Ishikawa (cell line): ENCODE results near the gene ZNF530.

Experiments
- CEBPB ChIP-seq: IDR thresholded peaks from 2 replicates; pipeline ENCODE4 v1.6.1; 2012
- CREB1 ChIP-seq: IDR thresholded peaks from 2 replicates; pipeline ENCODE4 v1.6.1; 2012; ENCODE audit warnings: low read depth
- EGR1 ChIP-seq: IDR thresholded peaks from 2 replicates; pipeline ENCODE4 v1.6.1; 2012
- EP300 ChIP-seq: IDR thresholded peaks from 2 replicates; pipeline ENCODE4 v1.6.1; 2012; ENCODE audit warnings: borderline replicate concordance
- FOXM1 ChIP-seq: IDR thresholded peaks from 2 replicates; pipeline ENCODE4 v1.6.1; 2012; ENCODE audit warnings: low read depth, borderline replicate concordance
- MAX ChIP-seq: IDR thresholded peaks from 2 replicates; pipeline ENCODE4 v1.6.1; 2012
- NFIC ChIP-seq: IDR thresholded peaks from 2 replicates; pipeline ENCODE4 v1.6.1; 2012
- RAD21 ChIP-seq: IDR thresholded peaks from 2 replicates; pipeline ENCODE4 v1.6.1; 2012; ENCODE audit warnings: low read depth
- REST ChIP-seq: IDR thresholded peaks from 2 replicates; pipeline ENCODE4 v1.6.1; 2012; ENCODE audit warnings: low read depth, mild to moderate bottlenecking
- TAF1 ChIP-seq: IDR thresholded peaks from 2 replicates; pipeline ENCODE4 v1.6.1; 2012; ENCODE audit warnings: low read depth, mild to moderate bottlenecking
- TCF12 ChIP-seq: IDR thresholded peaks from 2 replicates; pipeline ENCODE4 v1.6.1; 2012; ENCODE audit warnings: low read depth
- TEAD4 ChIP-seq: IDR thresholded peaks from 2 replicates; pipeline ENCODE4 v1.6.1; 2012
- USF1 ChIP-seq: IDR thresholded peaks from 2 replicates; pipeline ENCODE4 v1.6.1; 2012
- YY1 ChIP-seq: IDR thresholded peaks from 2 replicates; pipeline ENCODE4 v1.6.1; 2012; ENCODE audit warnings: low read depth
- ZBTB7A ChIP-seq: IDR thresholded peaks from 2 replicates; pipeline ENCODE4 v1.6.1; 2012; ENCODE audit warnings: low read depth

ZNF530 gene

GRCh38 chr19:57633832-57634131 is 34.1 kb downstream of the ZNF530 start:
- TF ChIP-seq REST = no peak
- no peak for TF ChIP-seq USF1
- no peak for TF ChIP-seq NFIC
- TF ChIP-seq RAD21 = no peak

GRCh38 chr19:57637379-57637778 is 37.7 kb downstream of the ZNF530 start:
- TF ChIP-seq RAD21 (no peak), NFIC (no peak), TEAD4 (no peak), FOXM1 (no peak), TAF1 (no peak), MAX (no peak), YY1 (no peak), EP300 (no peak), USF1 (no peak)

- TF ChIP-seq ZBTB7A (no peak), REST (no peak)
These were observed 42.1 kb downstream of the ZNF530 start for GRCh38 chr19:57641715-57642234.

- no peak for TF ChIP-seq ZBTB7A
- TF ChIP-seq CEBPB = no peak
- TF ChIP-seq NFIC = peak; percentile 71
- no peak for TF ChIP-seq YY1
- TF ChIP-seq FOXM1 = no peak
These were observed 42.8 kb downstream of the ZNF530 start for GRCh38 chr19:57642396-57643046.

GRCh38 chr19:57643734-57644133 is 44.0 kb downstream of the ZNF530 start:
- TF ChIP-seq ZBTB7A (no peak), TCF12 (no peak), CEBPB (no peak), RAD21 (no peak), YY1 (no peak), TEAD4 (no peak), EGR1 (no peak), REST (no peak), FOXM1 (no peak), CREB1 (no peak), TAF1 (no peak), NFIC (no peak), EP300 (no peak), MAX (no peak), USF1 (no peak)
